Measurements from ENCODE around the gene FAM107B.

FAM107B gene

DNA sequence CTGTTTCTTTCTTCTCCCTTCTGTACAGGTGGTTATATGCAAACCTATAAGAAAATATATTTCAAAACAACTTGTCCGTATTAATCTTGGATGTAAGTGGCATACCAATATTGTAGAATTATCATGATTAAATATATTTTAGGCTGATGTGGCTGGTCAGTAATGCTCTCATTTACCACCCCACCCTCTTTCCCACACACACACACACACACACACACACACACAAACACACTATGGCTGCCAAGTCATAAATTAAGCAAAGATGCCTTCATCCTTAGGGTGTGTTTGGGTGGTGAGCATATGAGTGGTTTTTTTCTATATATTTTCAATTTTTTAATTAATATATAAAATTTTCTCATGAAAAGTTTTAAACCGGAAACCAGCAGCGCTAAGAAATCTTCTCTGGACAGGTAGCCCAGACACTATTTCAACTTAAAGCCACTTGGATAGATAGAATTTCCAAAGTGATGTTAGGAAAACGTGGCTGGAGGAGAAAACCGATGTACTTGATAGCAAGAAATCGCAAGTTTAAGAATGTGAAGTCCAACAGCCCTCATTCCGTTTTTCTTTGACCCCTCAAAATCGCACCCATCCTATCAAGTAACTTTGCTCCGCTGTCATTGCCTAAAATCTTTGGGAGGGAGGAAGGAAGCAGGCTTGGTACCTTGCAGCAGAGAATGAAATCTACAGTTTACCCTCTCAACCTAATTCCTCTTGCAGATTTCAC lies 171.7 kb downstream of the FAM107B start:
- peak overlapping the region; percentile 31 to 88 for H3K4me3 ChIP-seq (ENCODE audit: low read depth in 1 of 2, low read length in 2 of 2)
- H3K27me3 ChIP-seq (ENCODE audit: control insufficient read depth in 1 of 2, insufficient read depth in 2 of 2, low read length in 2 of 2) = no peaks in the 10 kb centered on the region
- no peak overlapping the region for H3K9ac ChIP-seq (ENCODE audit: low read length)
- H3K27ac ChIP-seq (ENCODE audit: low read depth, low read length) = no peak overlapping the region
- peaks cover 13% of the 10 kb centered on the region for H3K36me3 ChIP-seq (ENCODE audit: insufficient read depth, low read length)
- H3K4me1 ChIP-seq (ENCODE audit: insufficient read depth, low read length) = peaks cover 11% of the 10 kb centered on the region
- H3K9me3 ChIP-seq (ENCODE audit: low read length) = no peaks in the 10 kb centered on the region

DNA sequence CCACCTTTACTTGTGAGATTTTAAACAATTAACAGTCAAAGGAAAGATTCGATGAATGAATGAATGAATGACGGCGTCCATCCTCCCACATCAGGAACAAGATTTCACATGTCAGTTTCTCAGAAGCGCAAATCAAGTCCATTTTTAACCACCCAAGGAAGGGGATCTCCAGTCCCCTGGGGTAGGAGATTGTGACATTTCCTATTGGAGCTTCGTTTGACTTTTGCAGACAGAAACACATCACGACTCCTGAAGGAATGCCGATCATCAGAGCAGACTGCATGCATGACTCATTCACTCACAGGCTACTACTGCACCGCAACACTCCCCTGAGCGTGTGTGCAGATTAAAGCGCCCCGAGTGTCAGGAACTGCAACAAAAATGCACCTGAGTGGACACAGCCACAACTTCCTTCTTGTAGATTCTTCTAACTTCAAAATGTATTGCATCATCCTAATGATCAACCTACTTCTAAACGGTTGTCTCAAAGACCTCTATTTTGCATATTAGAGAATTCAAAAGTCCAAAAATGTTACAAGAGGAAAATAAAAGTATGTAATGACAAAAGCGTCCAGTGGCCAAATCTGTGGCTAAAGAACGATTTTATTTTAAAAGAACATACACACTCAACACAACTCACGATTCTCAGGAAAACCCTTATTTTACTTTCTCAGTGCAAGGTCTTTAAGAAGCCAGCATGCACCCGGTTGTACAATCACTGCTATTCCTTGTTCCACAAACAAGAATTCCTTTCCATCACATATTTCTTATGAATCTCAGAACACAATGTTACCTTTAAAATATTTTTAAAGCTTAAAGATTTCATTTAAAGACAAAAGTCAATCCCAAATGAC lies 172.6 kb downstream of the FAM107B start:
- Histone ChIP-seq H3K4me3 (ENCODE audit: low read depth in 1 of 2, low read length in 2 of 2) (no peak overlapping the region), H3K9me3 (ENCODE audit: low read length) (no peaks in the 10 kb centered on the region), H3K36me3 (ENCODE audit: insufficient read depth, low read length) (peaks cover 13% of the 10 kb centered on the region), H3K27me3 (ENCODE audit: control insufficient read depth in 1 of 2, insufficient read depth in 2 of 2, low read length in 2 of 2) (no peaks in the 10 kb centered on the region), H3K27ac (ENCODE audit: low read depth, low read length) (no peak overlapping the region), H3K9ac (ENCODE audit: low read length) (no peak overlapping the region), H3K4me1 (ENCODE audit: insufficient read depth, low read length) (peaks cover 11% of the 10 kb centered on the region)

DNA sequence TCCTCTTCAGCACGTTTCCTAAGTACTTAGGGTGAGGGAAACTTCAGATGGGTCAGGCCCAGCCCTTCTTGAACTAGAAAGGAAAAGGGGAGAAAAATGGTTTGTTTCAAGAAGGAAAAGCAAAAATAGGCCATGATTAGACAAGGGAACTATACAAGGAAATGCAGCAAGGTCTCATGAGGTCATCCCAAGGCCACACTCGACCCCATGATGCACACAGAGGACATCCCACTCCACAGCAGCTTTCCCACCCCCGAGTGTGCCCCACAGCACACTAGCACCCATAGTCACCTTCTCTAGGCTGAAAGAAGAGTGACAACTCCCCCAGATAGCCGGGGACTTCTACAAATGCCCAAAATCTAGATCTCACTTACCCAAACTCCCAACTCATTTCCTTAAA lies 173.4 kb downstream of the FAM107B start:
- H3K9ac ChIP-seq (ENCODE audit: low read length) = no peak overlapping the region
- no peak overlapping the region for H3K27ac ChIP-seq (ENCODE audit: low read depth, low read length)
- H3K9me3 ChIP-seq (ENCODE audit: low read length) = no peaks in the 10 kb centered on the region
- peaks cover 11% of the 10 kb centered on the region for H3K4me1 ChIP-seq (ENCODE audit: insufficient read depth, low read length)
- no peak overlapping the region for H3K4me3 ChIP-seq (ENCODE audit: low read depth in 1 of 2, low read length in 2 of 2)
- H3K27me3 ChIP-seq (ENCODE audit: control insufficient read depth in 1 of 2, insufficient read depth in 2 of 2, low read length in 2 of 2) = no peaks in the 10 kb centered on the region
- H3K36me3 ChIP-seq (ENCODE audit: insufficient read depth, low read length) = peaks cover 13% of the 10 kb centered on the region

DNA sequence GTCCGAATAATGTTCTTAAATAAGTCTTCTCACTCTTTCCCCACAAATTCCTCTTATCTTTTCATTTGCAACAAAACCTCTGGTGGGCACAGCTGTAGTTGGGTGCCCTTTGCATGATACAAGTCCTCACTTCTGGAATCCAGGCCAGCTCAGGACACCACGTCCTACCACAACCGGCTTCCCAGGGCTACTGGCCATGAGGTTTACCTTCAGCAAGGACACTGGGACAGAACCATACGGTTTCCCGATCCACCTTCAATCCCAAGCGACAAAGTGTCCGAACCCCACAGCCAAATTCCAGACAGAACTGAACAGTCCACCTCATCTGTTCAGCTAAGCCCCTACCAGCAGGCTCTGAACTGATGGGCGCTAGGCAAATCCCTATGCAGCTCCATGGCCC lies 174.6 kb downstream of the FAM107B start:
- H3K9me3 ChIP-seq (ENCODE audit: low read length) = no peaks in the 10 kb centered on the region
- peaks cover 3% of the 10 kb centered on the region for H3K4me1 ChIP-seq (ENCODE audit: insufficient read depth, low read length)
- no peak overlapping the region for H3K27ac ChIP-seq (ENCODE audit: low read depth, low read length)
- no peak overlapping the region for H3K9ac ChIP-seq (ENCODE audit: low read length)
- no peak overlapping the region for H3K4me3 ChIP-seq (ENCODE audit: low read depth in 1 of 2, low read length in 2 of 2)
- no peaks in the 10 kb centered on the region for H3K27me3 ChIP-seq (ENCODE audit: control insufficient read depth in 1 of 2, insufficient read depth in 2 of 2, low read length in 2 of 2)
- H3K36me3 ChIP-seq (ENCODE audit: insufficient read depth, low read length) = peaks cover 13% of the 10 kb centered on the region

DNA sequence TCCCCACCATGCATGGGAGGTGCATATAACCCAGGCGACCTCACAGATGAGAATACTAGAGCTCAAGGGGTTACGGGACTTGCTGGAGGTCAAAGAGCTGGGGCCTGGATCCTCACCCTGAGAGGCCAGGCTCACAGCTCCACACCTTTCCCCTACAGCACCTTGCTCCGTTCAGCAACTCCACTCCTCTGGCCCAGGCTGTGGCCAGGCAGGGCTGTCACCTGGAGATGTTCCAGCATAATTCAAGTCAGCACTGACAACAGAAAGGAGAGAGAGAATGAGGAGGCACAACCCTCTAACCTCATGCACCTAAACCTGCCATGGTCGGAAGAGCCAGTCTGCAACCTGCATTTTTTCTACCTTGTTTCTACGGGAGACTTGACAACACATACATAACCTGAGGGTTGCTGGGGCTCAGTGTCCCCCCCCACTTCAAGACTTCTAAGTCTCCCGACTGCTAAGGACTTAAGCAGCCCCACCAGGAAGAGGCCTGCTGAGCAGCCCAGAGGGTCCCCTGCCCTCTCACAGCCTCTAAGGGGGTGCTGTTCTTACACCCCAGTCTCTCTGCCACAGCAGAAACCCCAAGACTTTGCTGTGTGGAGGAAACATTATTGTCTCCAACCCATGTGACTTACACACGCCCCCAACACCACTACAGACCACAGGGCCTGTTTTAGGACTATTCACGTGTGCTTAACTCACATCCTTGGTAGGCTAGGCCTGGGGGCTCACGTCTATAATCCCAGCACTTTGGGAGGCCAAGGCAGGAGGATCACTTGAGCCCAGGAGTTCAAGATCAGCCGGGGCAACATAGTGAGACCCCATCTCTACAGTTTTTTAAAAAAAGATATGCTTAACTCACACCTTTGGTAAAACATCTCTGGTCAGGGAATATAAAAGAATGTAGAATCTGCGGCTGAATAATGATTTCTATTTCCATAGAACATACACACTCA lies 175.6 kb downstream of the FAM107B start:
- Histone ChIP-seq H3K4me1 (ENCODE audit: insufficient read depth, low read length) (no peaks in the 10 kb centered on the region), H3K27me3 (ENCODE audit: control insufficient read depth in 1 of 2, insufficient read depth in 2 of 2, low read length in 2 of 2) (no peaks in the 10 kb centered on the region), H3K9me3 (ENCODE audit: low read length) (no peaks in the 10 kb centered on the region), H3K4me3 (ENCODE audit: low read depth in 1 of 2, low read length in 2 of 2) (no peak overlapping the region), H3K36me3 (ENCODE audit: insufficient read depth, low read length) (peaks cover 13% of the 10 kb centered on the region), H3K9ac (ENCODE audit: low read length) (no peak overlapping the region), H3K27ac (ENCODE audit: low read depth, low read length) (no peak overlapping the region)

DNA sequence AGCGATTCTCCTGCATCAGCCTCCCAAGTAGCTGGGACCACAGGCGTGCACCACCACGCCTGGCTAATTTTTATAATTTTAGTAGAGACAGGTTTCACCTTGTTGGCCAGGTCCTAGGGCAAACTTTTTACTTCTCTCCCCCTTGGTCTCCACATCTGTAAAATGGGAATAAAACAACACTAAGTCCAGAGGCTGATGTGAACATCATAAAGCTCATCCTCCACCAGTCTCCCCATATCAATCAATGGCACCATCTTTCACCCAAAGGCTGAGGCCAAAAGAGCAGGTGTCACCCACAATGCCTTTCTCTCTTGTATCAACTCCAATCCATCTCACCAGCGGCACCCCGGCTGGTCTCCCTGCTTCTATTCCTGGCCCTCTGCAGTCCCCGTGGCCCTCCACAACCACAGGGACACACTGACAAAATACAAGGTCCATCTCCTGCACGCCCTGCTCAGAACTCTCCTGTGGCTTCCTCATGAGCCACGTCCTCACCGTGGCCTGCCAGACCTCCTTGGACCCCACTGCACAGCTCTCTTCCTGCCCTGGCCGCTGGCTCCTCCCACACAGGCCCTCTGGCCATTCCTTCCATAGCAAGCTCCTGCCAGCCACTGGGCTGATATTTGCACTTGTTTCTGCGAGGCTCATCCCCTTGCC lies 179.0 kb downstream of the FAM107B start:
- no peak overlapping the region for H3K9ac ChIP-seq (ENCODE audit: low read length)
- no peaks in the 10 kb centered on the region for H3K27me3 ChIP-seq (ENCODE audit: control insufficient read depth in 1 of 2, insufficient read depth in 2 of 2, low read length in 2 of 2)
- H3K4me3 ChIP-seq (ENCODE audit: low read depth in 1 of 2, low read length in 2 of 2) = no peak overlapping the region
- no peaks in the 10 kb centered on the region for H3K4me1 ChIP-seq (ENCODE audit: insufficient read depth, low read length)
- H3K9me3 ChIP-seq (ENCODE audit: low read length) = no peaks in the 10 kb centered on the region
- no peak overlapping the region for H3K27ac ChIP-seq (ENCODE audit: low read depth, low read length)
- H3K36me3 ChIP-seq (ENCODE audit: insufficient read depth, low read length) = peaks cover 13% of the 10 kb centered on the region

DNA sequence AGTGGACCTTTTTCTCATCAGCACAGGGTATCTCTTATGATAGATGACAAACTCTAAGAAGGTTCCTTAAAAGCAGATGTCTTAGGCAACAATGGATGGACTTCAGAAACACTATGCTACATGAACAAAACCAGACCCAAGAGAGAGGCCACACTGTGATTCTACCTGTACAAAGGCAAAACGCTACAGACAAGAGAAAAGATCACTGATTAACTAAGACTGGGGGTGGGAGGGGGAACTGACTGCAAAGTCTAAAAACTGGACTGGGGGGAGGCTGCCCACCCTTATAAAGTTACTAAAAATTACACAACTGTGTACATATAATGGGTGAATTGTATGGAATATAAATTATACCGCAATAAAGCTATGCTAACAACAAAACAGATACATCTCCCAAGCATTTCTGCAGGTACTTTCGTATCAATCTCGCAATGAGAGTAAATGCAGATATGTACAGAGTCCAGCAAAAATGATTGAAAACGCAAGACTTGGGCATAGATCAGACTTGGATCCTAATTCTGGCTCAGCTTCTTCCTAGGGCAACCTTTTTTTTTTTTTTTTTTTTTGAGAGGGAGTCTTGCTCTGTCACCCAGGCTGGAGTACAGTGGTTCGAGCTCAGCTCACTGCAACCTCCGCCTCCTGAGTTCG lies 179.7 kb downstream of the FAM107B start:
- H3K9ac ChIP-seq (ENCODE audit: low read length) = no peak overlapping the region
- H3K36me3 ChIP-seq (ENCODE audit: insufficient read depth, low read length) = peaks cover 13% of the 10 kb centered on the region
- H3K9me3 ChIP-seq (ENCODE audit: low read length) = no peaks in the 10 kb centered on the region
- no peaks in the 10 kb centered on the region for H3K4me1 ChIP-seq (ENCODE audit: insufficient read depth, low read length)
- no peaks in the 10 kb centered on the region for H3K27me3 ChIP-seq (ENCODE audit: control insufficient read depth in 1 of 2, insufficient read depth in 2 of 2, low read length in 2 of 2)
- no peak overlapping the region for H3K4me3 ChIP-seq (ENCODE audit: low read depth in 1 of 2, low read length in 2 of 2)
- H3K27ac ChIP-seq (ENCODE audit: low read depth, low read length) = no peak overlapping the region

DNA sequence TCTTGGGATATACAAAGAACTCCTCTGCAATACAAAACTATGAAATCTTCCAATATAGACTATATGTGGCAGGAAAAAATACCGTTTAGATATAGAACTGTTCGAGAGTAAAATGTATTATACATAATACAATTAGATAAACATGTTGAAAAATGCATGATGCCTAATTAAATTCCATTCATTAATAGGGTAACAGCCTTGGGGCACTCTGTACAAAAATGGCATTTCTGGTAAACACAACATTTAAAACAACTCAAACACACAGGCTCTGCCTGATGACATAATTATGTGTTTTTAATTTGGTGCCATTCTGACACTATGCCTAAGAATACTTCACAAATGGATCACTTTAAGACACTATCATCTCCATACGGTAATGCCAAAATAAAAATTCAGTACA lies 180.9 kb downstream of the FAM107B start:
- peaks cover 4% of the 10 kb centered on the region for H3K36me3 ChIP-seq (ENCODE audit: insufficient read depth, low read length)
- H3K9me3 ChIP-seq (ENCODE audit: low read length) = no peaks in the 10 kb centered on the region
- no peak overlapping the region for H3K27ac ChIP-seq (ENCODE audit: low read depth, low read length)
- H3K4me3 ChIP-seq (ENCODE audit: low read depth in 1 of 2, low read length in 2 of 2) = no peak overlapping the region
- no peaks in the 10 kb centered on the region for H3K27me3 ChIP-seq (ENCODE audit: control insufficient read depth in 1 of 2, insufficient read depth in 2 of 2, low read length in 2 of 2)
- no peaks in the 10 kb centered on the region for H3K4me1 ChIP-seq (ENCODE audit: insufficient read depth, low read length)
- H3K9ac ChIP-seq (ENCODE audit: low read length) = no peak overlapping the region

DNA sequence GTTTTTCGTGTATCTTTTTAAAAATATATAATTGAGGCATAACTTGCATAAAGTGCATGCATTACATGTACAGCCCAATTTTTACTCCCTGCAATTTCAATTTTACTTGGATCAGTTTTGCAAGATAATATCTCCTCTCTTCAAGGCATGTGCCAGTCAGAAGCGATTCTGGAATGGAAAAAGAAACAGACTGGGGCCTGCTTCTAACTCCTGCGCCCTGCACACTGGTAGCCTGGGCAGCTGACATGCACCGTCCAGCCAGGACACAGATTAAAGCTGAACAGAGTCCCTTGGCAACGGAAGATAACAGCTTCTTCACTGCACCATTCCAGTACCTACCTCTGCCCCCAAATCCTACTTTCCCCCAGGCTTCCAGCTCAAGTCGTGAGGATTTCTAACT lies 182.1 kb downstream of the FAM107B start:
- H3K9ac ChIP-seq (ENCODE audit: low read length) = no peak overlapping the region
- no peaks in the 10 kb centered on the region for H3K4me1 ChIP-seq (ENCODE audit: insufficient read depth, low read length)
- H3K4me3 ChIP-seq (ENCODE audit: low read depth in 1 of 2, low read length in 2 of 2) = no peak overlapping the region
- H3K9me3 ChIP-seq (ENCODE audit: low read length) = no peaks in the 10 kb centered on the region
- H3K27me3 ChIP-seq (ENCODE audit: control insufficient read depth in 1 of 2, insufficient read depth in 2 of 2, low read length in 2 of 2) = no peaks in the 10 kb centered on the region
- no peaks in the 10 kb centered on the region for H3K36me3 ChIP-seq (ENCODE audit: insufficient read depth, low read length)
- H3K27ac ChIP-seq (ENCODE audit: low read depth, low read length) = no peak overlapping the region

DNA sequence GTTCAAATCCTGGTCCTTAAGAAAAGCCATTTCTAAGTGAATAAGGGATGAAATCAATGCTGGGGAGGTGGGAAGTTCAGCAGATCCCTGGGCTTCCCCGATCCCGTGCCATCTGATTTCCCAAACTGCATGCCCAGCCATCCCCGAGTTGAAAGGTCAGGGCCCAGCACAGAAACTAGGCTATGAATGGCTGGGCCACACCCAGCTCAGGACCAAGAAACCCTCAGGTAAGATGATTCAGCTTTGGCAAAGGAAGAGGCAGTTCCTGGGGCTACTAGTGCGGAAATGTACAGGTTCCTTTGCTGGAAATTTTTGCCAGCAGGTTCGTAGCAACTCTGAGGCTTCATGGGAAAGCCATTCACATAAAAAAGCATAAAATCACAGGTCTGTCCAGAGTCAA lies 182.7 kb downstream of the FAM107B start:
- Histone ChIP-seq H3K9ac (ENCODE audit: low read length) (no peak overlapping the region), H3K27ac (ENCODE audit: low read depth, low read length) (no peak overlapping the region), H3K4me3 (ENCODE audit: low read depth in 1 of 2, low read length in 2 of 2) (no peak overlapping the region), H3K9me3 (ENCODE audit: low read length) (no peaks in the 10 kb centered on the region), H3K4me1 (ENCODE audit: insufficient read depth, low read length) (no peaks in the 10 kb centered on the region), H3K36me3 (ENCODE audit: insufficient read depth, low read length) (no peaks in the 10 kb centered on the region), H3K27me3 (ENCODE audit: control insufficient read depth in 1 of 2, insufficient read depth in 2 of 2, low read length in 2 of 2) (no peaks in the 10 kb centered on the region)

Measured in muscle layer of colon (tissue), 2 donors.